Measurements from ENCODE around the gene CKAP5.
"Not testable (repeated sequence)": the region's sequence is repeated elsewhere in the genome, so short reads cannot be mapped to it uniquely, and the experiment has no call there.

Gene CKAP5

DNA sequence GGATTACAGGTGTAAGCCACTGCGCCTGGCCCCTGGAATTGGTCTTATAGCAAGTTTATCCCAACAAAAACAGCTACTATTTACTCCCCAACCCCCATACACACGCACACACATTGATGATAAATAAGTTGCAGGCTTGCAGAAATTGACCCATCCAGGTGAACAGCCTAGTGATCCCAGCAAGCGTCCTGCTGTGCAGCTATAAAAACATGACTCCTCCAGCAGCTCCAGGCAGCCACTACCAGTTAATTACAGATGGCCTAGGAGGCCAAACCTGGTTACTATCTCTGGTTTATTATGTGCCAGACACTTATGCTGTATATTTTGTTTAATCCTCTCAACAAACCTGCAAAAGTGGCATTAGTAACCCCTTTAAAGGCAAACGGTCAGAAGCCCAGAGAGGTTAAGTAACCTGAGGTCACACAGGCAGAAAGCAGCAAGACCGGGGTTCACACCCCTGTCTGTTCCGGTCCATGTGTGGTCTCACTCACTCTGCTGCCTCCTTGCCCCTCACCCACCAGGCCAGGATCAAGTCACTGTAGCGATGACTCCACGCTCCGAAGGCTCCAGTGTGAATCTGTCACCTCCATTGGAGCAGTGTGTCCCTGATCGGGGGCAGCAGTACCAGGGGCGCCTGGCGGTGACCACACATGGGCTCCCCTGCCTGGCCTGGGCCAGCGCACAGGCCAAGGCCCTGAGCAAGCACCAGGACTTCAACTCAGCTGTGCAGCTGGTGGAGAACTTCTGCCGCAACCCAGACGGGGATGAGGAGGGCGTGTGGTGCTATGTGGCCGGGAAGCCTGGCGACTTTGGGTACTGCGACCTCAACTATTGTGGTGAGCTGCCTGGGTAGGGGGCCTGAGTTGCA, 120.5 kb downstream of the CKAP5 start:
- DNase-seq, result no peak

DNA sequence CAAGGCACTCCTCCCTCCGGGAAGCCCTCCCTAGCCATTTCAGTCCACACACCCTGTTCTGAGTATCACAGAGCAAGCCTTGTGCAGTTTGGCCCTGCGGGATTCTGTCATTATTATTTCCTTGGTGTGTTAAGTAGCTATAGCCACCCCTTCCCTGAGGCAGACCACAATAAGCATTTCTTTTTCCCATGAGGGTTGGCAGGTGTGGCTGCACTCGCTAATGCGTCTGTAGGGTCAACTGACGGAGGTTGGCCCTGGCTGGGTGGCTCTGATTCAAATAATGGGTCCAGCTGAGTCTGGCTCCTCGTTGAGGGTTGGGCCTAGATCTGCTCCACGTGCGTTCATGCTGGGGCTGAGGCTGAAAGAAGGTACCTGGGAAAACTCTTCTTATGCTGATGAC, 122.0 kb downstream of the CKAP5 start:
- no peak for DNase-seq

- DNase-seq, result no peak
Observed at GRCh38 chr11:46723359-46723680, 122.8 kb downstream of the CKAP5 start.

GRCh38 chr11:46722566-46723358, 123.3 kb downstream of the CKAP5 start:
- DNase-seq, result no peak

DNA sequence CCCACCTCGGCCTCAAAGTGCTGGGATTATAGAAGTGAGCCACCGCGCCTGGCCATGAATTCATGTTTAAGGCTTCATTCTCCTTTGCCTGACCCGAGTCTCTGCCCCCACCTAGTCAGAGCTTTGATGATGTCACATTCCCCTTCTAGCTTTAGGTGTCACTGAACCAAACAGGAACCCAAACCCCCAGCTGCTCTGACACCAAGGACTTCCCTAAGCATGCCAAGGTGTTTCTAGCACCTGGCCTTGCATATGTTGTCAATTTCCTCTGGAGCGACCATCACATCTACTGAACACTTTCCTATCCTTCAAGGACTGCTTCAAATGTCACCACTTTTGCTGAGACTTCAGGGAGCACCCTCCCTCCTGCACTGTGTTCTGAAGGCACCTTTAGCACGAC, 124.8 kb downstream of the CKAP5 start:
- no peak for DNase-seq

GRCh38 chr11:46719543-46720218, 126.4 kb downstream of the CKAP5 start:
- DNase-seq, result no peak

GRCh38 chr11:46719048-46719542, 127.0 kb downstream of the CKAP5 start, which contains the start of gene F2:
Gene F2, plus strand, starts transcription at chr11:46719213. Its CDS starts 23 bp downstream, at chr11:46719236.
- no peak for DNase-seq

GRCh38 chr11:46718155-46719019, 127.7 kb downstream of the CKAP5 start:
- DNase-seq, result no peak

GRCh38 chr11:46717825-46718154, 128.3 kb downstream of the CKAP5 start:
- not testable (repeated sequence) for DNase-seq

GRCh38 chr11:46712874-46713576, 133.1 kb downstream of the CKAP5 start:
- no peak for DNase-seq

GRCh38 chr11:46711303-46711702, 134.8 kb downstream of the CKAP5 start:
- DNase-seq, result no peak

DNA sequence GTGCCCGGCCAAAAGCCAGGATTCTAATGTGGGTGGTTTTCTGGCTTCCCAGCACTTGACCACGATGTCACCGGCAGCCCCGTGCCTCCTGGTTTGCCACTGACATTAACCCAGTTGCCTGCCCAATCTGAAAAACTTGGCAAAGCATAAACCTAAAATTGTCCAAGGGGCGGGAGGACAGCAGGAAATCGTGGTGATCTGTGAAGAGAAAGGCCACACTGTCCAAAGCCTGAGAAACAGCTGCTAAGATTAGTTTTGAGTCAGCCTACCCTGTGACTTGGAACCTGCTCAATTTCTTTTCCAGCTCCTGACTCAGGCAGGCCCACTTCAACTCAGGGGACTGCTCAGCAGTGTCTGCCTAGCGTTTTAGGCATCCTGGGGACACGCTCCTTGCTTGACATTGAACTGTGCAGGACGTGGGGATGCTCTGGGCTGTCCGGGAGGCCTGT, 135.2 kb downstream of the CKAP5 start:
- no peak for DNase-seq

- not testable (repeated sequence) for DNase-seq
Observed at GRCh38 chr11:46709351-46709750, 136.7 kb downstream of the CKAP5 start.

- no peak for DNase-seq
Observed at GRCh38 chr11:46706886-46707285, 139.2 kb downstream of the CKAP5 start.

- no peak for DNase-seq
Observed at GRCh38 chr11:46705070-46705688, 140.9 kb downstream of the CKAP5 start.

- DNase-seq, result no peak
Observed at GRCh38 chr11:46701078-46701654, 144.9 kb downstream of the CKAP5 start.

DNA sequence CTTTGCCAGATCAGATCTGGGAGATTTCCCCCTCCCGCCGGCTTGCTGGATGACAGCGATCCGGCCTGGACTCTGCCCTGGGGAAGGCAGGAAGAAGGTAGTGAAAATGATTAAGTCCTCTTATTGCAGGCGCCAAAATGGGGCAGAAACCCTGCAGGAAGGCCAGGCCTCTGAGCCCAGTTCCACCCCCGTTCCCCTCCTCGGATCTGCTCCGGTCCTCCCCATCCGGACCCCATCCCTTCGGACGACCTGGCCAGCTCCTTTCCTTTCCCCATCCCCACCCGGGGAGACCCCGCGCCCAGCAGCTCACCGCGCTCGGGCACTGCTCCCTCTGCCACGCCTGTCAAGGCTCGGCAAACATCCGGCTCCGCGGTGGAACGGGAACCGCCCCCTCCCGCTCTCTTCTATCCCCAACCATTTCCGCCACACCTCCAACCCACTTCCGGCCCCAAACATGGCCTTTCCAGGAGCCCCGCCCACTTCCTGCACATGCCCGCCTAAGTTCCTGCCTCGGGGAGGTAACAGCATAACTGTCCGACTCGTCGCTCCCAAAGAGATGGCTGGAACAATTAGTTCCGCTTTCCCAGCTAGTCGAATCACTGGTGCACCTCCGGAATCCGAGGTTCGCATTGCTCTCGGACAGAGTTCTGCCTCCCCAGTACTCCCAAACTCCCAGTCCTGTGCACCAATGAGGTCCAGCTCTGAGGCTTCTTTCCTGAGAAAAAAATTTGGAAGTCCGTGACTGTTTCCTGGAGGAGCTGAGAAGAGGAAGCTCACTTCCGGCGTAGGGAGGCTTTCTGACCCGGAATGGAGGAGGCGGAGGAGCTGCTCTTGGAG, 145.6 kb downstream of the CKAP5 start, which contains the start of the genes ARHGAP1 and ZNF408:
Gene ARHGAP1, minus strand, starts transcription at position 379 of the 837 bp plus-strand sequence. CDS start 4,512 bp downstream, outside the sequence.
Gene ZNF408, plus strand, starts transcription at position 791 of the 837 bp plus-strand sequence. Its CDS starts 17 bp downstream, at position 808.
- peak; percentile 96 for DNase-seq

- DNase-seq, result no peak
Observed at GRCh38 chr11:46698597-46698996, 147.5 kb downstream of the CKAP5 start.

DNA sequence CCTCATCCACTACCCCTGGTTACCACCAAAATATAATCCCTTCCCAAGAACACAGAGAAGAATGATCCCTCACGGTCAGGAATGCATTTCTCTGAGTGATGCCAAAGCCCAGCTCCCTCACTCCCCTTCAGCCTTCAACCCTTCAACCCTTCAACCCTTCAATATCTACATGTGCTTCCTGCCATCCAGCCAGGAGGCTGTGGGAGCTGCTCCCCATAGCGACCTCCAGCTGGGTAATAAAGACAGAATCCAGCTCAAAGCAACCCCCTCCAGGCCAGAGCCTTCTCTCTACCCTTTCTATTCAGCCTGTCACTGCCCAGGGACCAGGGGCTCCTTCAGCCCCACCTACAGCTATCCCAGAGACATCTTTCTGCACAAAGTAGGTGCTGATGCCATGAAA, 148.4 kb downstream of the CKAP5 start:
- DNase-seq, result no peak

DNA sequence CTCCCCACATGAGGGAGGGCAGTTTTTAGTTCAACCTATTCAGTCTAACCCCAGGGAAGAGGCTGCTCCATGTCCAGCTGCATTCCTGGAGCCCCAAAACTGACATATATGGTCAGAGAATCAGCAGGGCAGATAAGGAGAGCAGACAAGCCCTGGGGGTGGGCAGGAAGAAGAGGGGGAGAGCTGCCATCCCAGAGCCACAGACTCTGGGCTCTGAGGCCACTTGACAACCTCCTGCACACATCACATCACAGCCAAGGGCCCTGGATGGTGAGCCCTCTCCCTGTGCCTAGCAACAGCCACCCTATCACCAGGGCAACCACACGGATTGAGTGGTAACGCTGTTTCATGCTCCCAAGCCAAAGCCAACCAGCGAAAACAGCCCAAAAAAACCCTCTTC, 148.8 kb downstream of the CKAP5 start:
- no peak for DNase-seq
